ENCODE measurements around the gene SNED1. TPM values are rescaled to one million over a fixed set of nuclear protein-coding genes. Genes with fewer than 3 reads are reported as not detected.
A peak's percentile ranks its signal among the peaks of the same experiment; 100 is the strongest.

The SNED1 gene
- total RNA-seq, 1 donor from 2014 or later = 19.4 TPM

GRCh38 chr2:240952496-240953246, 45.7 kb upstream of the SNED1 start:
- Mint-ChIP-seq H3K4me3 (ENCODE audit: unreplicated experiment) (no peak overlapping the region), H3K27ac (ENCODE audit: unreplicated experiment) (no peak overlapping the region), H3K27me3 (ENCODE audit: unreplicated experiment) (peaks cover 27% of the 10 kb centered on the region), H3K4me1 (ENCODE audit: unreplicated experiment) (peaks cover 3% of the 10 kb centered on the region), H3K9me3 (ENCODE audit: unreplicated experiment) (no peaks in the 10 kb centered on the region), H3K36me3 (ENCODE audit: unreplicated experiment) (no peaks in the 10 kb centered on the region)
- TF ChIP-seq CTCF (IDR thresholded peaks at IDR 0.05) = no peak
- peak; percentile 59 for DNase-seq (ENCODE audit: extremely low spot score, unreplicated experiment)

- H3K27ac Mint-ChIP-seq (ENCODE audit: unreplicated experiment) = no peak overlapping the region
- peaks cover 3% of the 10 kb centered on the region for H3K4me1 Mint-ChIP-seq (ENCODE audit: unreplicated experiment)
- no peaks in the 10 kb centered on the region for H3K36me3 Mint-ChIP-seq (ENCODE audit: unreplicated experiment)
- DNase-seq (ENCODE audit: extremely low spot score, unreplicated experiment) = peak; percentile 71
- H3K27me3 Mint-ChIP-seq (ENCODE audit: unreplicated experiment) = peaks cover 24% of the 10 kb centered on the region
- H3K4me3 Mint-ChIP-seq (ENCODE audit: unreplicated experiment) = no peak overlapping the region
- H3K9me3 Mint-ChIP-seq (ENCODE audit: unreplicated experiment) = no peaks in the 10 kb centered on the region
- no peak for TF ChIP-seq CTCF (IDR thresholded peaks at IDR 0.05)
Observed at GRCh38 chr2:240953426-240954410, 44.7 kb upstream of the SNED1 start.

GRCh38 chr2:240954436-240955305, 43.7 kb upstream of the SNED1 start:
- Mint-ChIP-seq H3K27ac (ENCODE audit: unreplicated experiment) (no peak overlapping the region), H3K36me3 (ENCODE audit: unreplicated experiment) (no peaks in the 10 kb centered on the region), H3K9me3 (ENCODE audit: unreplicated experiment) (no peaks in the 10 kb centered on the region), H3K4me3 (ENCODE audit: unreplicated experiment) (no peak overlapping the region), H3K27me3 (ENCODE audit: unreplicated experiment) (peaks cover 26% of the 10 kb centered on the region), H3K4me1 (ENCODE audit: unreplicated experiment) (peaks cover 6% of the 10 kb centered on the region)
- peak; percentile 38 for DNase-seq (ENCODE audit: extremely low spot score, unreplicated experiment)
- TF ChIP-seq CTCF (IDR thresholded peaks at IDR 0.05) = no peak

- Mint-ChIP-seq H3K36me3 (ENCODE audit: unreplicated experiment) (no peaks in the 10 kb centered on the region), H3K4me3 (ENCODE audit: unreplicated experiment) (no peak overlapping the region), H3K9me3 (ENCODE audit: unreplicated experiment) (no peaks in the 10 kb centered on the region), H3K27ac (ENCODE audit: unreplicated experiment) (no peak overlapping the region), H3K4me1 (ENCODE audit: unreplicated experiment) (peaks cover 12% of the 10 kb centered on the region), H3K27me3 (ENCODE audit: unreplicated experiment) (peaks cover 26% of the 10 kb centered on the region)
- peak; percentile 76 for DNase-seq (ENCODE audit: extremely low spot score, unreplicated experiment)
- no peak for TF ChIP-seq CTCF (IDR thresholded peaks at IDR 0.05)
Observed at GRCh38 chr2:240955306-240956170, 42.9 kb upstream of the SNED1 start.

Data from osteocyte (in vitro differentiated cells).